DOHH2 (cell line): ENCODE measurements around the gene RGS17.

Experiments
- H3F3A ChIP-seq: fragments of 200-600 bp; sonication (generic), shearing (Covaris generic); 2 replicates; pipeline ENCODE4 v1.6.0; 2016; ENCODE audit warnings: antibody characterized with exemption, mild to moderate bottlenecking; ENCODE audit not compliant: control insufficient read depth, insufficient read depth
- H3K27ac ChIP-seq: fragments of 200-600 bp; sonication (generic); 2 replicates; pipeline ENCODE4 v1.5.1; 2014; ENCODE audit warnings: low read depth, mild to moderate bottlenecking, low read length, moderate library complexity
- H3K27me3 ChIP-seq: fragments of 200-600 bp; sonication (generic); 2 replicates; pipeline ENCODE4 v1.6.1; 2014; ENCODE audit warnings: mild to moderate bottlenecking, low read length, mixed read lengths; ENCODE audit not compliant: control insufficient read depth
- H3K36me3 ChIP-seq: fragments of 200-600 bp; sonication (generic); 2 replicates; pipeline ENCODE4 v1.6.1; 2014; ENCODE audit warnings: mild to moderate bottlenecking, low read length, moderate library complexity, mixed read lengths; ENCODE audit not compliant: control insufficient read depth
- H3K4me1 ChIP-seq: fragments of 200-600 bp; sonication (generic); 2 replicates; pipeline ENCODE4 v1.6.1; 2014; ENCODE audit warnings: mild to moderate bottlenecking, low read length, mixed read lengths; ENCODE audit not compliant: control insufficient read depth
- H3K4me2 ChIP-seq: fragments of 200-600 bp; sonication (generic); 2 replicates; pipeline ENCODE4 v1.6.0; 2014; ENCODE audit warnings: mild to moderate bottlenecking, low read length, moderate library complexity
- H3K4me3 ChIP-seq: fragments of 200-600 bp; sonication (generic); 2 replicates; pipeline ENCODE4 v1.5.1; 2014; ENCODE audit warnings: mild to moderate bottlenecking, low read length, mixed read lengths
- H3K79me2 ChIP-seq: fragments of 200-600 bp; sonication (generic); 2 replicates; pipeline ENCODE4 v1.6.1; 2014; ENCODE audit warnings: mild to moderate bottlenecking, low read length, mixed read lengths; ENCODE audit not compliant: control insufficient read depth
- H3K9me2 ChIP-seq: fragments of 200-600 bp; sonication (generic); replicated peaks from 2 replicates; pipeline ENCODE4 v1.6.1; 2014; ENCODE audit warnings: mild to moderate bottlenecking, low read length, mixed read lengths; ENCODE audit not compliant: control insufficient read depth
- H3K9me3 ChIP-seq: fragments of 200-600 bp; sonication (generic); 2 replicates; pipeline ENCODE4 v1.6.1; 2014; ENCODE audit warnings: antibody characterized with exemption, low read length, mixed read lengths; ENCODE audit not compliant: control insufficient read depth, insufficient read depth
- H4K20me1 ChIP-seq: fragments of 200-600 bp; sonication (generic); 2 replicates; pipeline ENCODE4 v1.6.0; 2014; ENCODE audit warnings: low read depth, mild to moderate bottlenecking, antibody characterized with exemption, low read length, moderate library complexity; ENCODE audit not compliant: control insufficient read depth, insufficient read depth
- CTCF ChIP-seq: fragments of 200-600 bp; sonication (generic); IDR thresholded peaks from one replicate; pipeline ENCODE4 v1.5.1; 2014; ENCODE audit warnings: antibody characterized with exemption, mild to moderate bottlenecking, low read depth, low read length; ENCODE audit not compliant: poor library complexity, severe bottlenecking
- EZH2phosphoT487 ChIP-seq: fragments of 200-600 bp; sonication (generic); IDR thresholded peaks from 2 replicates; pipeline ENCODE4 v1.6.1; 2017; ENCODE audit warnings: borderline replicate concordance, mild to moderate bottlenecking, antibody characterized with exemption, low read length, moderate library complexity, mixed read lengths

RGS17 gene

DNA sequence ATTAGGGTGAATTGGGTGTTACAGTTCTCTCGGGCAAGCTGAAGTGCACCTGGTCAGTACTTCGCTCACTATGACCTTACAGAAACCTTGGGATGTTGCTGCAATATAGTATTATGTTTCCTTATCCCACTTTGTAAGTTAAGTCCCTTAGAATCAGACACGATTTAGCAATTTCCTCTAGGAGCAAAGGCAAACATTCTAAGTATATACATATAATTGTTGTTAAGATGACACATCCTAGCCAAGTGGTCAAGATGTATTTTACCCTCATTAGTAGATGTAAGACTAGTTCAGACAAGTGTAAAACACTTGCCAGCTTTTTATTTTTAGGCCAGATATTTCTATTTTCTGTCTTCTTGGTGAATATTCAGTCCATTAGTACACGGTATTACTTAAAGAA, 31.1 kb upstream of the RGS17 start:
- Histone ChIP-seq H3K27ac (no peak overlapping the region), H3F3A (no peaks in the 10 kb centered on the region), H3K4me3 (no peak overlapping the region), H3K4me2 (no peak overlapping the region), H3K4me1 (no peaks in the 10 kb centered on the region), H3K36me3 (no peaks in the 10 kb centered on the region), H4K20me1 (no peaks in the 10 kb centered on the region), H3K9me3 (no peaks in the 10 kb centered on the region), H3K9me2 (no peaks in the 10 kb centered on the region), H3K27me3 (no peaks in the 10 kb centered on the region), H3K79me2 (no peaks in the 10 kb centered on the region)
- no peak for TF ChIP-seq EZH2phosphoT487
- no peak for TF ChIP-seq CTCF

DNA sequence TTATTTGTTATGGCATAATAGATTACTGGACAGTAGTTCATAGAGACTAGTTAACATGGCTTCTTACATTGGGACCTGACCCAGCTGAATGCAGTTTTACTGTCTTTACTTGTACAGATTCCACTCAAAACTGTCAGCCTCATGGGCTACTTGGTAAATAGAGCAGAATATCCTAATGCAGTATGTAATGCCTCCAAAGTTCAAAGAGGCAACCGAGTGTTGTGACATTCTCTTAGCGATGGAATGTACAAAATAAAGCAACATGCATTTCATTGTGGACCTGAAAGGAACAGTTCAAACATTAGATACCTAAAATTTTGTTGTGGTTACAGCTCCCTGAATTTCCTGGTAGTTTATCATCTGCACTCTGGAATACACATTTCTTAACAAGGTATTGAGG, 29.1 kb upstream of the RGS17 start:
- Histone ChIP-seq H3K4me1 (no peaks in the 10 kb centered on the region), H3K4me3 (no peak overlapping the region), H3K9me3 (no peaks in the 10 kb centered on the region), H3K79me2 (no peaks in the 10 kb centered on the region), H3K9me2 (no peaks in the 10 kb centered on the region), H3K27me3 (no peaks in the 10 kb centered on the region), H3K36me3 (no peaks in the 10 kb centered on the region), H3K27ac (no peak overlapping the region), H4K20me1 (no peaks in the 10 kb centered on the region), H3F3A (no peaks in the 10 kb centered on the region), H3K4me2 (no peak overlapping the region)
- TF ChIP-seq CTCF, result no peak
- no peak for TF ChIP-seq EZH2phosphoT487

GRCh38 chr6:153150752-153151440, 19.8 kb upstream of the RGS17 start:
- Histone ChIP-seq H3K27me3 (no peaks in the 10 kb centered on the region), H3K4me1 (no peaks in the 10 kb centered on the region), H4K20me1 (no peaks in the 10 kb centered on the region), H3K4me3 (no peak overlapping the region), H3K36me3 (no peaks in the 10 kb centered on the region), H3F3A (no peaks in the 10 kb centered on the region), H3K9me3 (no peaks in the 10 kb centered on the region), H3K4me2 (no peak overlapping the region), H3K79me2 (no peaks in the 10 kb centered on the region), H3K27ac (no peak overlapping the region), H3K9me2 (no peaks in the 10 kb centered on the region)
- TF ChIP-seq CTCF (no peak), EZH2phosphoT487 (no peak)
